ENCODE results near the gene MYRFL.

The MYRFL gene

GRCh38 chr12:69821456-69822159 is 3.4 kb upstream of the MYRFL start:
- FAIRE-seq (no peak), DNase-seq (ENCODE audit: insufficient read length, low spot score) (no peak)
- TF ChIP-seq PAX5 (IDR thresholded peaks at IDR 0.05; ENCODE audit: insufficient read depth, low read length, severe bottlenecking) (no peak), POU2F2 (IDR thresholded peaks at IDR 0.05; ENCODE audit: low read depth, low read length) (no peak), TAF1 (IDR thresholded peaks at IDR 0.05; ENCODE audit: low read depth, low read length) (no peak), POLR2A (IDR thresholded peaks at IDR 0.05; ENCODE audit: low read depth, low read length) (no peak), POLR2AphosphoS5 (IDR thresholded peaks at IDR 0.05; ENCODE audit: low read depth, low read length) (no peak), SPI1 (IDR thresholded peaks at IDR 0.05; ENCODE audit: low read depth, low read length) (no peak)

GRCh38 chr12:69822201-69822860 is 2.7 kb upstream of the MYRFL start:
- DNase-seq (ENCODE audit: insufficient read length, low spot score) = no peak
- no peak for FAIRE-seq
- TF ChIP-seq POLR2AphosphoS5 (IDR thresholded peaks at IDR 0.05; ENCODE audit: low read depth, low read length) (no peak), SPI1 (IDR thresholded peaks at IDR 0.05; ENCODE audit: low read depth, low read length) (no peak), POLR2A (IDR thresholded peaks at IDR 0.05; ENCODE audit: low read depth, low read length) (no peak), POU2F2 (IDR thresholded peaks at IDR 0.05; ENCODE audit: low read depth, low read length) (no peak), PAX5 (IDR thresholded peaks at IDR 0.05; ENCODE audit: insufficient read depth, low read length, severe bottlenecking) (no peak), TAF1 (IDR thresholded peaks at IDR 0.05; ENCODE audit: low read depth, low read length) (no peak)

- FAIRE-seq = no peak
- DNase-seq (ENCODE audit: insufficient read length, low spot score) = no peak
- TF ChIP-seq POU2F2 (IDR thresholded peaks at IDR 0.05; ENCODE audit: low read depth, low read length) (no peak), PAX5 (IDR thresholded peaks at IDR 0.05; ENCODE audit: insufficient read depth, low read length, severe bottlenecking) (no peak), SPI1 (IDR thresholded peaks at IDR 0.05; ENCODE audit: low read depth, low read length) (no peak), TAF1 (IDR thresholded peaks at IDR 0.05; ENCODE audit: low read depth, low read length) (no peak), POLR2A (IDR thresholded peaks at IDR 0.05; ENCODE audit: low read depth, low read length) (no peak), POLR2AphosphoS5 (IDR thresholded peaks at IDR 0.05; ENCODE audit: low read depth, low read length) (no peak)
Observed at GRCh38 chr12:69824028-69824427, 999 bp upstream of the MYRFL start.

- DNase-seq (ENCODE audit: insufficient read length, low spot score) (no peak), FAIRE-seq (no peak)
- no peak for TF ChIP-seq POU2F2 (IDR thresholded peaks at IDR 0.05; ENCODE audit: low read depth, low read length)
- TF ChIP-seq TAF1 (IDR thresholded peaks at IDR 0.05; ENCODE audit: low read depth, low read length) = no peak
- TF ChIP-seq POLR2AphosphoS5 (IDR thresholded peaks at IDR 0.05; ENCODE audit: low read depth, low read length) = no peak
- no peak for TF ChIP-seq SPI1 (IDR thresholded peaks at IDR 0.05; ENCODE audit: low read depth, low read length)
Observed at GRCh38 chr12:69828897-69829296, 3.9 kb downstream of the MYRFL start.

- no peak for FAIRE-seq
- no peak for TF ChIP-seq PAX5 (IDR thresholded peaks at IDR 0.05; ENCODE audit: insufficient read depth, low read length, severe bottlenecking)
- no peak for TF ChIP-seq SPI1 (IDR thresholded peaks at IDR 0.05; ENCODE audit: low read depth, low read length)
- TF ChIP-seq POLR2AphosphoS5 (IDR thresholded peaks at IDR 0.05; ENCODE audit: low read depth, low read length) = no peak
- no peak for TF ChIP-seq POLR2A (IDR thresholded peaks at IDR 0.05; ENCODE audit: low read depth, low read length)
- TF ChIP-seq TAF1 (IDR thresholded peaks at IDR 0.05; ENCODE audit: low read depth, low read length) = no peak
- no peak for TF ChIP-seq POU2F2 (IDR thresholded peaks at IDR 0.05; ENCODE audit: low read depth, low read length)
Observed at GRCh38 chr12:69833696-69834095, 8.7 kb downstream of the MYRFL start.

GRCh38 chr12:69834147-69834546 is 9.1 kb downstream of the MYRFL start:
- FAIRE-seq (no peak), DNase-seq (ENCODE audit: insufficient read length, low spot score) (no peak)

More at GRCh38 chr12:69833696-69834095, 8.7 kb downstream of the MYRFL start:
- DNase-seq (ENCODE audit: insufficient read length, low spot score) = no peak

GRCh38 chr12:69834576-69834975 is 9.5 kb downstream of the MYRFL start:
- FAIRE-seq (no peak), DNase-seq (ENCODE audit: insufficient read length, low spot score) (no peak)
- TF ChIP-seq SPI1 (IDR thresholded peaks at IDR 0.05; ENCODE audit: low read depth, low read length) (no peak), PAX5 (IDR thresholded peaks at IDR 0.05; ENCODE audit: insufficient read depth, low read length, severe bottlenecking) (no peak), TAF1 (IDR thresholded peaks at IDR 0.05; ENCODE audit: low read depth, low read length) (no peak), POLR2AphosphoS5 (IDR thresholded peaks at IDR 0.05; ENCODE audit: low read depth, low read length) (no peak), POU2F2 (IDR thresholded peaks at IDR 0.05; ENCODE audit: low read depth, low read length) (no peak), POLR2A (IDR thresholded peaks at IDR 0.05; ENCODE audit: low read depth, low read length) (no peak)

More at GRCh38 chr12:69834147-69834546, 9.1 kb downstream of the MYRFL start:
- TF ChIP-seq POLR2A (IDR thresholded peaks at IDR 0.05; ENCODE audit: low read depth, low read length) (no peak), PAX5 (IDR thresholded peaks at IDR 0.05; ENCODE audit: insufficient read depth, low read length, severe bottlenecking) (no peak), TAF1 (IDR thresholded peaks at IDR 0.05; ENCODE audit: low read depth, low read length) (no peak), POLR2AphosphoS5 (IDR thresholded peaks at IDR 0.05; ENCODE audit: low read depth, low read length) (no peak), POU2F2 (IDR thresholded peaks at IDR 0.05; ENCODE audit: low read depth, low read length) (no peak), SPI1 (IDR thresholded peaks at IDR 0.05; ENCODE audit: low read depth, low read length) (no peak)

GRCh38 chr12:69835081-69835480 is 10.1 kb downstream of the MYRFL start:
- DNase-seq (ENCODE audit: insufficient read length, low spot score) = no peak
- TF ChIP-seq POU2F2 (IDR thresholded peaks at IDR 0.05; ENCODE audit: low read depth, low read length) (no peak), POLR2AphosphoS5 (IDR thresholded peaks at IDR 0.05; ENCODE audit: low read depth, low read length) (no peak), SPI1 (IDR thresholded peaks at IDR 0.05; ENCODE audit: low read depth, low read length) (no peak), POLR2A (IDR thresholded peaks at IDR 0.05; ENCODE audit: low read depth, low read length) (no peak), PAX5 (IDR thresholded peaks at IDR 0.05; ENCODE audit: insufficient read depth, low read length, severe bottlenecking) (no peak), TAF1 (IDR thresholded peaks at IDR 0.05; ENCODE audit: low read depth, low read length) (no peak)
- FAIRE-seq = no peak

- TF ChIP-seq POU2F2 (IDR thresholded peaks at IDR 0.05; ENCODE audit: low read depth, low read length) (no peak), TAF1 (IDR thresholded peaks at IDR 0.05; ENCODE audit: low read depth, low read length) (no peak), POLR2A (IDR thresholded peaks at IDR 0.05; ENCODE audit: low read depth, low read length) (no peak), PAX5 (IDR thresholded peaks at IDR 0.05; ENCODE audit: insufficient read depth, low read length, severe bottlenecking) (no peak), POLR2AphosphoS5 (IDR thresholded peaks at IDR 0.05; ENCODE audit: low read depth, low read length) (no peak), SPI1 (IDR thresholded peaks at IDR 0.05; ENCODE audit: low read depth, low read length) (no peak)
- no peak for FAIRE-seq
Observed at GRCh38 chr12:69836015-69836414, 11.0 kb downstream of the MYRFL start.

More at GRCh38 chr12:69836015-69836414, 11.0 kb downstream of the MYRFL start:
- DNase-seq (ENCODE audit: insufficient read length, low spot score) = no peak

Data from GM12891 (cell line).